RPMI8226 (cell line): ENCODE measurements around the gene KLK1.
"Not testable (repeated sequence)": the region's sequence is repeated elsewhere in the genome, so short reads cannot be mapped to it uniquely, and the experiment has no call there.

Experiments used
- DNase-seq: peaks from one replicate; pipeline ENCODE4 v3.0.0-alpha.2; 2015

The KLK1 gene

DNA sequence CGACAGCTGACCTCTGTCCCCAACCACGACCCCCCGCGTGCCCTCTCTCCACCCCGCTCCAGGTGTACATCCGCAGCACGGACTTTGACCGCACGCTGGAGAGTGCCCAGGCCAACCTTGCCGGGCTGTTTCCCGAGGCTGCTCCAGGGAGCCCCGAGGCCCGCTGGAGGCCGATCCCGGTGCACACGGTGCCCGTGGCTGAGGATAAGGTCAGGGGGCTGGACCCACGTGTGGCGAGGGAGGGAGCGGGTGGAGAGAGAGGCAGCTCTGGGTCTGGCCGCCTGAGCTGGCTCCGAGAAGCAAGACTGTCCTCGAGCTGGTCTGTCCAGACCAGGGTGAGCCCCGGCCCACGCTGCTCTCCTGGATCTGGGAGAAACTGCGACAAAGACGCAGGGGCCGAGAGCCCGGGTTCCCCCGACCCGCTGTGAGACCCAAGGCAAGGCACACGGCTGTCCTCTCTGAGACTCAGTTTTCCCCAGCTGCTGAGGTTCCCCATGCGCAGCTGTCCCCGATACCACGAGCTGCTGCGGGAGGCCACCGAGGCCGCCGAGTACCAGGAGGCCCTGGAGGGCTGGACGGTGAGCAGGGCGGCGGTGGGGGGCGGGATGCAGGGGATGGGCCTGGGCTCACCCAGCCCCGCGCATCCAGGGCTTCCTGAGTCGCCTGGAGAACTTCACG, 31.9 kb downstream of the KLK1 start:
- DNase-seq, result no peak

GRCh38 chr19:50790922-50791467, 32.6 kb downstream of the KLK1 start:
- no peak for DNase-seq

DNA sequence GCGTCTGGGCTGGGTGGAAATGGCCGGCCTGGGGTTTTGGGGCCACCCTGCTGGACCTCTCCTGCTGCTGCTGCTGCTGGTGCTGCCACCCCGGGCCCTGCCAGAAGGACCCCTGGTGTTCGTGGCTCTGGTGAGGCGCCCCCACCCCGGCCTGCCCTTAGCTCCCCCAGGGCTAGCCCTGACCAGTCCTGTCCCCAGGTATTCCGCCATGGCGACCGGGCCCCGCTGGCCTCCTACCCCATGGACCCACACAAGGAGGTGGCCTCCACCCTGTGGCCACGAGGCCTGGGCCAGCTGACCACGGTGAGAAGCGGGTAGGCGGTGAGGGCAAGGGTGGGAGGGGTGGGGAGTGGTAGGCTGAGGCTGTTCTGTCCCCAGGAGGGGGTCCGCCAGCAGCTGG, 33.2 kb downstream of the KLK1 start, which contains the start of gene ACP4:
Gene ACP4 (plus strand): TSS at position 20 of the 400 bp plus-strand sequence. CDS start 0 bp downstream, at position 20.
- no peak for DNase-seq

GRCh38 chr19:50785329-50785728, 38.3 kb downstream of the KLK1 start:
- no peak for DNase-seq

DNA sequence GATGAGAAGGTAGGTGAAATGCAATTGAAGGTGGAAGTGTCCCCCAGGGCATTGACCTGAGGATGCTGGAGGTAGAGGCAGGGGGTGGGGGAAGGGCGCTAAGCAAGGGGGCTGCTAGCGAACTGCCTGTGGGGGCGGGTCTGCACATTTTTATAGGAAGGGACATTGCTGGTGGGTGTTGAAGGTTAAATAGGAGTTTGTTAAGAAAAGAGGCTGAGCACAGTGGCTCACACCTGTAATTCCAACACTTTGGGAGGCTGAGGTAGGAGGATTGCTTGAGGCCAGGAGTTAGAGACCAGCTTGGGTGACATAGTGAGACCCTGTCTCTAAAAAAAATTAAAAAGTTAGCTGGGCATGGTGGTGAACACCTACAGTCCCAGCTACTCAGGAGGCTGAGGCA, 38.9 kb downstream of the KLK1 start:
- no peak for DNase-seq

DNA sequence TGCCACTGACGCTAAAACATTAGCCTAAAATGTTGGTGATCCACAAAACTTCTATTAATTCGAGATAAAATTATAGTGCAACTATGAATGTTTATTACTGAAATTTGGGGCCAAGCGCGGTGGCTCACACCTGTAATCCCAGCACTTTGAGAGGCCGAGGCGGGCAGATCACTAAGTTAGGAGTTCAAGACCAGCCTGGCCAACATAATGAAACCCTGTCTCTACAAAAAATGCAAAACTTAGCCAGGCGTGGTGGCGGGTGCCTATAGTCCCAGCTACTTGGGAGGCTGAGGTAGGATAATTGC, 39.8 kb downstream of the KLK1 start:
- DNase-seq, result not testable (repeated sequence)

DNA sequence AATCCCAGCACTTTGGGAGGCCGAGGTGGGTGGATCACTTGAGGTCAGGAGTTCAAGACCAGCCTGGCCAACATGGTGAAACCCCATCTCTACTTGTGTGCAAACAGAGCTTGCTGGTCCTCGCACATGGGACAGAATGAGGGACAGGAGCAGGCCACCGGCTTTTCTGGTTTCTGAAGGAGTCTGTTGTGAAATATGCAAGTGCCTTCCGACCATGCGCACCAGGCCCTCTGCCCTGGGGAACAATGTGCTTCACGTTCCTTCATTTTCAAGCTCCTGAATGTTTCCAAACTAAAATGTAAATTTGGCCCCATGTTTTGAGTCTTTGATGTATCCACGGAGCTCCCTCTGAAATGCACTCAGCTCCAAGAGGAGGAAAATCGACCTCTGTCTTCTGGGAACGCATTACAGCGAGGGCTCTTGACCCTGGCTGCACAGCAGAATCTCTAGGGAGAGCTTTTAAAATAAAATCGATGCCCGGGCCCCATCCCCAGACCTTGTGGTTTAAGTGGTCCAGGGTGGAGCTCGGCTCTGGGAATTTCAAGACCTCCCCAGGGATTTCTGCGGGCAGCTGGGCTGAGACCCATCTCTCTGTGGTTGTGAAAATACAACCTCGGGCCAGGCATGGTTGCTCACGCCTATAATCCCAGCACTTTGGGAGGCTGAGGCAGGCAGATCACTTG, 42.7 kb downstream of the KLK1 start:
- DNase-seq, result no peak

DNA sequence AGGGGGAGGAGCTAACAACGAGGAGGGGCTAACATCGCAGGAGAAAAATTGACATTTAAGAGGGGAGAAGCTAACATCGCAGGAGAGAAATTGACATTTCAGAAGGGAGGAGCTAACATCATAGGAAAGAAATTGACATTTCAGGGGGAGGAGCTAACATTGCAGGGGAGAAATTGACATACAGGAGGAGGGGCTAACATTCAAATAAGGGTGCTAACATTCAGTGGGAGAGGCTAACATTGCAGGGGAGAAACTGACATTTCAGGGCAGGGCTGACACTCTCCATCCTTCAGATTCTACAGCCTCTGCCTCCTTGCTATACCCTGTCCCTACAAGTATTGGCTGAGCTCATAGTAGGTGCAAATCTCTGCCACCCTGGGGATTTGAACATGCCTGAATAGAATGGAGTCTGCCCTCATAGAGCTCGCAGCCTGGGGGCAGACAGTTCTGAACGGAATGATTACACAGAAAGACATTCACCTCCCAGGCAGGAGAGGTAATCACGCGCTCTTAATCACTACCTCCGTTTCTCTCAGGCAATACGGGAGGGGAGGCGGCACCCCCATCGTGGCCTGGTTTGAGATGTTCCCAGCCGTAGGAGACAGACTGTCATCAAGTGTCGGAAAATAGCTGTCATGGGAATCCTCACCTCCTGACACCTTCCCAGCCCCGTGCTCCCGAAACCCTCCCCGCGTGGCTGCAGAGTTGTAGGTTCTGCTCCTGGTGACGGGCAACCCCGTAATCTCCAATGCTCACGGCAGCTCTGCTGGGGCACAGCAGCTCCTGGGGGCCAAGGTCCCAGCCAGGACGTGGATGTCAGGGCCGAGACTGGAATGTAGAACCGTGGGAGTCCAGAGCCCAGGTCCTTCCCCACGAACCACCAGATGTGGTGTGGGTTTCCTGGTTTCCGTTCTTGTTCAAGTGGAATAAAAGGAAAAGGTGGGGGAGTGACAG, 43.8 kb downstream of the KLK1 start:
- no peak for DNase-seq

- no peak for DNase-seq
Observed at GRCh38 chr19:50778906-50779430, 44.6 kb downstream of the KLK1 start.

DNA sequence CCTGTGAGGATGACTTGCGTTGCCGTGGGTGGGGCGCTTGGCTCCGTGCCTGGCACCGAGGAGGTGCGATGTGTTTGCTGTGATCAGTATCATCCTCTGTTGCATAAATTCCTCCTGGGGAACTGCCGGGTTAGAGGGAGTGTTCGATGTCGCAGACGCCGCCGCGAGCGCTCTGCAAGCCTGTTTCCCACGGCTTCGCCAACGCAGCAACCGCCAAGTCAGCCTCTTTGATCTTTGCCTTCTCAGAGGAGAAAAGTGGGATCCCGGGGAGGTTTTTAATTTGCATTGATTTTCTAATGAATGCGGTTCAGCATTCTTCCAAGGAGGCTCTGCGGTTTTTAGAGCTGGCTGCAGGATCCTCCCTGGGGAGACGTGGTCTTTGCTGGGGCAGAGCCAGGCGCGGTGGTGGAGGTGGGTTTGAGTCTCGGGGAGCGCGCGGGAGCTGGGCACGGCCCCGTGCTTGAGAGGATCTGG, 45.7 kb downstream of the KLK1 start:
- DNase-seq, result peak; percentile 54

GRCh38 chr19:50777261-50777660, 46.3 kb downstream of the KLK1 start:
- DNase-seq, result no peak

DNA sequence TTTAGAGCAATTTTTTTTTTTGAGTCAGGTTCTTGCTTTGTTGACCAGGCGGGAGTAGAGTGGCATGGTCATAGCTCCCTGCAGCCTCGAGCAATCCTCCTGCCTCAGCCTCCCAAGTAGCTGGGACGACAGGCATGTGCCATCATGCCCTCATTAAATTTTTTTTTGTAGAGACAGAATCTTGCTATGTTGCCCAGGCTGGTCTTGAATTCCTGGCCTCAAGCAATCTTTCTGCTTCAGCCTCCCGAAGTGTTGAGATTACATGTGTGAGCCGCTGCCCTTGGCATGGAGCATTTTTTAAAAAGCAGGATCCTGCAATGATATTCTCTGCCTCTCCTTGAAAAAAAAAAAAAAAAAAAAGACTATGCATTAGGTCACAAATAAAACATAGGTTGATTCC, 47.5 kb downstream of the KLK1 start:
- DNase-seq, result no peak

- not testable (repeated sequence) for DNase-seq
Observed at GRCh38 chr19:50773454-50773853, 50.1 kb downstream of the KLK1 start.

DNA sequence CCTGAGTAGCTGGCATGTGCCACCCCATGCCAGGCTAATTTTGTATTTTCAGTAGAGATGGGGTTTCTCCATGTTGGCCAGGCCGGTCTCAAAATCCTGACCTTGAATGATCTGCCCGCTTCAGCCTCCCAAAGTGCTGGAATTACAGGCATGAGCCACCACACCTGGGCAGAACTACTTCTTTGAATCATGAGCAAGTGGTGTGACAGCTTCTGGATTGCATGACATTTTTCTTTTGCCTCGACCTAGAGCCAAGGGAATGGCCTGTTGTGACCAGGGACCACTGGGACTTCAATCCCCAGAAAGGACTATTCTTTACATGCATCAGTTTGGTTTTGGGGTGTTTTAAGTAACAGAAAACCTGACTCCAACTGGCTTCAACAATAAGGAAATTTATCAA, 50.7 kb downstream of the KLK1 start:
- DNase-seq, result not testable (repeated sequence)

DNA sequence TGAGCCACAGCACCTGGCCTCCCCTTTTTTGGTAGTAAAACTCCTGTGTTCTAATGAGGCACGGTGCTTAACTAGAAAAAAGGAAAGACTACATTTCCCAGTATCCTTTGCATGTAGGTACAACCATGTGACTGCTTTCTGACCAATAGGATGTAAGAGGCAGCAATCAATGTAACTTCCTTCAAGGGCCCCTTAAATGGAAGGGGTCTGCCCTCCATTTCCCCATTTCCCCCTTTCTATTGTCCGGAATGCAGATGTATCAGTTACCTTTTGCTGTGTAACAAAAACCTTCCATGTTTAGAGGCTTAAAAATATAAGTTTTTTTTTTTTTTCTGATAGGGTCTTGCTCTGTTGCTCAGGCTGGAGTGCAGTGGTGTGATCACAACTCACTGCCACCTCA, 51.1 kb downstream of the KLK1 start:
- no peak for DNase-seq

DNA sequence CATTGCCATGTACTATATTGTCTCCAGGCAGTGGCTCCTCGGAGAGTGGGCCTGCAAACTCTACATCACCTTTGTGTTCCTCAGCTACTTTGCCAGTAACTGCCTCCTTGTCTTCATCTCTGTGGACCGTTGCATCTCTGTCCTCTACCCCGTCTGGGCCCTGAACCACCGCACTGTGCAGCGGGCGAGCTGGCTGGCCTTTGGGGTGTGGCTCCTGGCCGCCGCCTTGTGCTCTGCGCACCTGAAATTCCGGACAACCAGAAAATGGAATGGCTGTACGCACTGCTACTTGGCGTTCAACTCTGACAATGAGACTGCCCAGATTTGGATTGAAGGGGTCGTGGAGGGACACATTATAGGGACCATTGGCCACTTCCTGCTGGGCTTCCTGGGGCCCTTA, 52.7 kb downstream of the KLK1 start:
- no peak for DNase-seq

- DNase-seq, result not testable (repeated sequence)
Observed at GRCh38 chr19:50770164-50770563, 53.4 kb downstream of the KLK1 start, which contains the start of gene GPR32. GPR32 (plus strand) TSS chr19:50770464; CDS start chr19:50770601, 137 bp downstream.
